GM21825 (cell line): Measurements from ENCODE around the gene SLC6A4.
"Not testable (repeated sequence)": the region's sequence is repeated elsewhere in the genome, so short reads cannot be mapped to it uniquely, and the experiment has no call there.

ENCODE experiments used
- ATAC-seq: cut with Tn5 transposase; IDR thresholded peaks from one replicate; pipeline ENCODE4 v1.9.1; 2021; ENCODE audit warnings: mild to moderate bottlenecking, moderate library complexity; ENCODE audit not compliant: unreplicated experiment

Gene SLC6A4

DNA sequence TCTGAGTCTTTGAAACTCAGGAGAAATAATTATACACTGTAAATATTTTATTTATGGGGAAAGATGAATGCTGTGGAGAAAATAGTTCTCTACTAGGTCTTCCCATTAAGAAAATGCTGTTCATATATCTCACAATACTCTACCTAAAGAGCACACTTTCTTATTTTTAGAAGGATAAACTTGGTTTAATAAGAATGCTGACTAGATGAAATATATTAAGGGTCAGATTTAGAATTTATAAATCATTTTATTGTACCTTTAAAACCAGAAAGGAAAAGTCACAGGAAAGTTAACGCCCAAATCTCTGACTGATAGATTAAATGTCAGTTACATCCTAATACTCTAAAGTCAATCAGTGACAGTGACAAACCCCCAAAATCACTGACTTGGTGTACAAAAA, 48.7 kb downstream of the SLC6A4 start:
- no peak for ATAC-seq

DNA sequence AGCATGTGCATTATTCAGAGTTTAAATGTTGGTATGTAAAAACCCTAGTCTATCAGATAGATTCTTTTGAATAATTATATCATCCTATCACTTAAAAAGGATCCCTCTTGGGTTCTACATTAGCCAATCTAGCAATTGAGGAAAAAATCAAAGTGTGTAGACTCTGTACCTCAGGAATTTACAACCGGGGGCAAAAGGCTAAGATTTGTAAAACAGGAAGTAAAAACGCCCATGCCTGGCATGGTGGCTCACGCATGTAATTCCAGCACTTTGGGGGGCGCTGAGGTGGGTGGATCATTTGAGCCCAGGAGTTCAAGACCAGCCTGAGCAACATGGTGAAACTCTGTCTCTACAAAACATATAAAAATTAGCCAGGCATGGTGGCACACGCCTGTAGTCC, 58.6 kb downstream of the SLC6A4 start:
- ATAC-seq, result no peak

- no peak for ATAC-seq
These were observed 60.9 kb downstream of the SLC6A4 start for GRCh38 chr17:30174556-30174955.

DNA sequence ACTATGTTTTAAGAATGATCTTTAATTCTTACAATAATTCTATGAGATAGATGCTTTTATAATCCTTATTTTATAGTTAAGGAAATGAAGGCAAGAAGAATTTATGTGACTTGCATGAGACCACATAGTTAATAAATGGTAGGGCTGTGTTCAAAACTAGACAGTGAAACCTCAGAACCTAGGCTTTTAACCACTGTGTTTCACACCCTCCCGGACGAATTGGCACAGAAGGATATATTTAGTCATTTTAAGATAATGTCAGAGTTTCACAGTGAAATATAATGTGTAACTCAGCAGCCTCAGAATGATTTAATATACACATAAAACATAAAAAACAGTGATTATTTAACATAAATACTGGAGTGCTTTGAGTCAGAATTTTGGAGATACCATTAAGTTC, 61.8 kb downstream of the SLC6A4 start:
- ATAC-seq, result peak; percentile 64

DNA sequence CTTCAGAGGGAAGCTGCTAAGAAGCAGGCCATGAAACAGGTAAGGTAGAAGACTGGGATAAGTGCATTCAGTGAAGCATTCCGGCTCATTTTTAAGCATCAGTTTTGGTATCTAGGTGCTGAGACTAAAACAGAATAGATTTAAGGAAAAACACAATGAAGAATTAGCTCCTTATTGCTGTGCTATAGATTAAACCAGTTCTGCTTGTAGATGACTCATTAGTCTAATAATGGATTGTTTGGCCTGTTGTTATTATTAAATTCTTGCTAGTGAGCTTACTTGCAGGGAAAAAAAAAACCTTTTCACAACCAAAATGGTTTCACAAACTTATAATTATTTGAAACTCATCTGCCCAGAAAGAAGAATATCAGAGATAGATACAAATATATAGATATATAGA, 62.9 kb downstream of the SLC6A4 start:
- no peak for ATAC-seq

GRCh38 chr17:30170415-30170987, 65.0 kb downstream of the SLC6A4 start:
- ATAC-seq, result no peak

- ATAC-seq, result no peak
These were observed 69.5 kb downstream of the SLC6A4 start for GRCh38 chr17:30165960-30166359.

GRCh38 chr17:30165147-30165546, 70.3 kb downstream of the SLC6A4 start:
- ATAC-seq, result no peak

- no peak for ATAC-seq
These were observed 71.0 kb downstream of the SLC6A4 start for GRCh38 chr17:30164531-30164930.

- no peak for ATAC-seq
These were observed 73.9 kb downstream of the SLC6A4 start for GRCh38 chr17:30161601-30162000.

GRCh38 chr17:30160419-30161172, 74.9 kb downstream of the SLC6A4 start:
- ATAC-seq, result no peak

DNA sequence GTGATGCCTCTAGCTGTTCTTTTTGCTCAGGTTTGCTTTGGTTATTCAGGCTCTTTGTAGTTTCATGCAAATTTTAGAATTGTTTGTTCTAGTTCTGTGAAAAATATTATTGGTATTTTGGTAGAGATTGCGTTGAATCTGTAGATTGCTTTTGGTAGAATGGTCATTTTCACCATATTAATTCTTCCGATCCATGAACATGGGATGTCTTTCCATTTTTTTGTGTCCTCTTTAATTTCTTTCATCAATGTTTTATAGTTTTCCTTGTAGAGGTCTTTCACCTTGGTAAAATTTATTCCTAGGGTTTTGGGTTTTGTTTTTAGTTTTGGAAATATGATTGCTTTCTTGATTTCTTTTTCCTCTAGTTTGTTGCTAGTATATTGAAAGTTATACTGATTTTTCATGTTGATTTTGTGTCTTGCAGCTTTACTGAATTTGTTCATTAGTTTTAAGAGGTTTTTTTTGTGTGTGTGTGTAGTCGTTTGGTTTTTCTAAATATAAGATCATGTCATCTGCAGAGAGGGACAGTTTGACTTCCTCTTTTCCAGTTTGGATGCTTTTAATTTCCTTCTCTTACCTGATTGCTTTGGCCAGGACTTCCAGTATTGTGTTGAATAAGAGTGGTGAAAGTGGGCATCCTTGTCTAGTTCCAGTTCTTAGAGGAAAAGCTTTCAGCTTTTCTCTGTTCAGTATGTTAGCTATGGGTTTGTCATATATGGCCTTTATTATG, 76.4 kb downstream of the SLC6A4 start:
- no peak for ATAC-seq

GRCh38 chr17:30155389-30155788, 80.1 kb downstream of the SLC6A4 start:
- no peak for ATAC-seq

DNA sequence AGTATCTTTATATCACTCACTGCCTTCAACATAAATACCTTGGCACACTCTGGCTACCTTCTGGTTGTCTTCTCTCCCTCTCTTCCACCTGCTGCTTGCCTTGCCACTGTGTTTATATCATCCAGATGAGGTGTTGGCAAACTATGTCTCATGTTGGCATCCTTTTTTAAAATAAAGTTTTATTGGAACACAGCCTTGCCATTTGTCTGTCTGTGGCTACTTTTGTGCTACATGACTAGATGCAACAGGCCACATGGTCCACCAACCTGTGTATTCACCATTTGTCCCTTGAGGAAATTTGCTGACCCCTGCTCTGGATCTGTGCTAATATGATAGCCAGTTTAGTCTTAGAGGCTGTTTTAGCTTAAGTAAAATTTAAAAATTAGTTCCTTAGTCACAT, 82.0 kb downstream of the SLC6A4 start:
- no peak for ATAC-seq

DNA sequence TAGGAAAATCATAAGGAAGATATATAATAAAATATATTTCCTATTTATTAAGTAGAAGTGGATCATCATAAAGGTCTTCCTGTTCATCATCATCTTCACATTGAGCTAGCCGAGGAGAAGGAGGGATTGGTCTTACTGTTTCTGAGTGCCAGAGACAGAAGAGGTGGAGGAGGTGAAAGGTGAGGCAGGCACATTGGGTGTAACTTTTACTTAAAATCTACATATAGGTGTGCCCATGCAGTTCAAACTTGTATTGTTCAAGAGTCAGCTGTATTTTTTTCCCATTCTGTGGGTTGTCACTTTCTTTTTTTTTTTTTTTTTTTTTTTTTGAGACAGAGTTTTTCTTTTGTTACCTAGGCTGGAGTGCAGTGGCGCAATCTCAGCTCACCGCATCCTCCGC, 84.0 kb downstream of the SLC6A4 start:
- no peak for ATAC-seq

GRCh38 chr17:30148376-30148775, 87.1 kb downstream of the SLC6A4 start:
- no peak for ATAC-seq

DNA sequence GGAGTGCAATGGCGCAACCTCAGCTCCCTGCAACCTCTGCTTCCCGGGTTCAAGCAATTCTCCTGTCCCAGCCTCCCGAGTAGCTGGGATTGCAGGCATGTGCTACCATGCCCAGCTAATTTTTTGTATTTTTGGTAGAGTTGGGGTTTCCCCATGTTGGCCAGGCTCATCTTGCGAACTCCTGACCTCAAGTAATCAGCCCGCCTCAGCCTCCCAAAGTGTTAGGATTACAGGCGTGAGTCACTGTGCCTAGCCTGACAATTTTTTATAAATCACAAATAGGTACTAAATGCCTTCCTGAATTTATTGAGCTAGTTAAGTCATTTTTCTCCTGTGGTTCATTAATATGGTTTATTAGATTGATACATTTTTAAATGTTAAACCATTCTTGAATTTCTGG, 87.6 kb downstream of the SLC6A4 start:
- not testable (repeated sequence) for ATAC-seq
